Measurements from ENCODE around the gene XYLB.

XYLB gene

GRCh38 chr3:38365469-38366062, 19.0 kb downstream of the XYLB start:
- ChIA-PET POLR2A (no interaction called here), CTCF (no interaction called here)
- TF ChIP-seq TARDBP (IDR thresholded peaks at IDR 0.05) = no peak
- no peak for TF ChIP-seq NFRKB (IDR thresholded peaks at IDR 0.05)
- no peak for TF ChIP-seq ARNT (IDR thresholded peaks at IDR 0.05)
- TF ChIP-seq FOXM1 (IDR thresholded peaks at IDR 0.05; ENCODE audit: borderline replicate concordance) = no peak
- TF ChIP-seq ZNF384 (IDR thresholded peaks at IDR 0.05) = no peak
- no peak for TF ChIP-seq SUZ12 (IDR thresholded peaks at IDR 0.05)
- no peak for TF ChIP-seq FOXA1 (IDR thresholded peaks at IDR 0.05)
- TF ChIP-seq LEF1 (IDR thresholded peaks at IDR 0.05; ENCODE audit: borderline replicate concordance) = no peak
- TF ChIP-seq FOXK2 (IDR thresholded peaks at IDR 0.05) = no peak
- no peak for TF ChIP-seq HDGF (IDR thresholded peaks at IDR 0.05; ENCODE audit: borderline replicate concordance)
- no peak for DNase-seq (ENCODE audit: extremely low spot score)

- TF ChIP-seq BHLHE40 (IDR thresholded peaks at IDR 0.05; ENCODE audit: borderline replicate concordance) (no peak), TARDBP (IDR thresholded peaks at IDR 0.05) (no peak), FOXK2 (IDR thresholded peaks at IDR 0.05) (no peak), SP1 (IDR thresholded peaks at IDR 0.05) (no peak), ZNF384 (IDR thresholded peaks at IDR 0.05) (no peak), FOXA1 (IDR thresholded peaks at IDR 0.05) (no peak), SUZ12 (IDR thresholded peaks at IDR 0.05) (no peak), CTBP1 (IDR thresholded peaks at IDR 0.05; ENCODE audit: borderline replicate concordance) (no peak), ARNT (IDR thresholded peaks at IDR 0.05) (no peak), HDGF (IDR thresholded peaks at IDR 0.05; ENCODE audit: borderline replicate concordance) (no peak)
- ChIA-PET POLR2A (no interaction called here), CTCF (no interaction called here)
- DNase-seq (ENCODE audit: extremely low spot score) = no peak
Measured at GRCh38 chr3:38366082-38366481, 19.5 kb downstream of the XYLB start.

GRCh38 chr3:38367779-38368178, 21.2 kb downstream of the XYLB start:
- POLR2A ChIA-PET = no interaction called here
- CTCF ChIA-PET = no interaction called here
- no peak for DNase-seq (ENCODE audit: extremely low spot score)

DNA sequence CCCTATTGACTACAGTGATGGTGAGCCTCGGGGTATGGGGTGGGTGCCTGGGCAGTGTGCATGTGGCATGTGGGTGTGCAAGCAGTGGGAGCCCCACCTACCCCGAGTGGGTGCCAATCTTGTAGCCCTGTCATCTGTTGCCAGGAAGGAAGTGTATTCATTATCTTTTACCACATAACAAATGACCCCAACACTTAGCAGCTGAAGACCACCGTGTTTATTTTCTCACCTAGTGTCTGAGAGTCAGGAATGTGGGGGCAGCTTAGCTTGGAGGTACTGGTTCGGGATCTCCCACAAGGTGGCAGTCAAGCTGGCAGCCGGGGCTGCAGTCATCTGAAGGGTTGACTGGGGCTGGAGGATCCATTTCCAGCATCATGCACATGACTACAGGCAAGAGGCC, 21.7 kb downstream of the XYLB start:
- TF ChIP-seq BHLHE40 (IDR thresholded peaks at IDR 0.05; ENCODE audit: borderline replicate concordance) (no peak), CTBP1 (IDR thresholded peaks at IDR 0.05; ENCODE audit: borderline replicate concordance) (no peak), FOXA1 (IDR thresholded peaks at IDR 0.05) (no peak), ARNT (IDR thresholded peaks at IDR 0.05) (no peak), FOXK2 (IDR thresholded peaks at IDR 0.05) (no peak), SUZ12 (IDR thresholded peaks at IDR 0.05) (no peak), HDGF (IDR thresholded peaks at IDR 0.05; ENCODE audit: borderline replicate concordance) (no peak), TARDBP (IDR thresholded peaks at IDR 0.05) (no peak), NFRKB (IDR thresholded peaks at IDR 0.05) (no peak), ZNF384 (IDR thresholded peaks at IDR 0.05) (no peak), ELF4 (IDR thresholded peaks at IDR 0.05) (no peak), LEF1 (IDR thresholded peaks at IDR 0.05; ENCODE audit: borderline replicate concordance) (no peak), SP1 (IDR thresholded peaks at IDR 0.05) (no peak), L3MBTL2 (conservative IDR thresholded peaks at IDR 0.05) (no peak), FOXM1 (IDR thresholded peaks at IDR 0.05; ENCODE audit: borderline replicate concordance) (no peak)
- TF ChIP-seq, protein P1, sequence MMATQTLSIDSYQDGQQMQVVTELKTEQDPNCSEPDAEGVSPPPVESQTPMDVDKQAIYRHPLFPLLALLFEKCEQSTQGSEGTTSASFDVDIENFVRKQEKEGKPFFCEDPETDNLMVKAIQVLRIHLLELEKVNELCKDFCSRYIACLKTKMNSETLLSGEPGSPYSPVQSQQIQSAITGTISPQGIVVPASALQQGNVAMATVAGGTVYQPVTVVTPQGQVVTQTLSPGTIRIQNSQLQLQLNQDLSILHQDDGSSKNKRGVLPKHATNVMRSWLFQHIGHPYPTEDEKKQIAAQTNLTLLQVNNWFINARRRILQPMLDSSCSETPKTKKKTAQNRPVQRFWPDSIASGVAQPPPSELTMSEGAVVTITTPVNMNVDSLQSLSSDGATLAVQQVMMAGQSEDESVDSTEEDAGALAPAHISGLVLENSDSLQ (IDR thresholded peaks at IDR 0.05) = no peak
- POLR2A ChIA-PET = no interaction called here
- CTCF ChIA-PET = no interaction called here
- DNase-seq (ENCODE audit: extremely low spot score) = no peak

More at GRCh38 chr3:38367779-38368178, 21.2 kb downstream of the XYLB start:
- TF ChIP-seq ZNF384 (IDR thresholded peaks at IDR 0.05) = no peak
- no peak for TF ChIP-seq NFRKB (IDR thresholded peaks at IDR 0.05)
- TF ChIP-seq BHLHE40 (IDR thresholded peaks at IDR 0.05; ENCODE audit: borderline replicate concordance) = no peak
- TF ChIP-seq CTBP1 (IDR thresholded peaks at IDR 0.05; ENCODE audit: borderline replicate concordance) = no peak
- no peak for TF ChIP-seq SUZ12 (IDR thresholded peaks at IDR 0.05)
- TF ChIP-seq FOXA1 (IDR thresholded peaks at IDR 0.05) = no peak
- TF ChIP-seq HDGF (IDR thresholded peaks at IDR 0.05; ENCODE audit: borderline replicate concordance) = no peak
- no peak for TF ChIP-seq LEF1 (IDR thresholded peaks at IDR 0.05; ENCODE audit: borderline replicate concordance)
- TF ChIP-seq, protein P1 (IDR thresholded peaks at IDR 0.05) = no peak
- TF ChIP-seq FOXK2 (IDR thresholded peaks at IDR 0.05) = no peak
- TF ChIP-seq FOXM1 (IDR thresholded peaks at IDR 0.05; ENCODE audit: borderline replicate concordance) = no peak
- TF ChIP-seq TARDBP (IDR thresholded peaks at IDR 0.05) = no peak
- no peak for TF ChIP-seq L3MBTL2 (conservative IDR thresholded peaks at IDR 0.05)
- TF ChIP-seq SP1 (IDR thresholded peaks at IDR 0.05) = no peak
- no peak for TF ChIP-seq ARNT (IDR thresholded peaks at IDR 0.05)
- TF ChIP-seq ELF4 (IDR thresholded peaks at IDR 0.05) = no peak

DNA sequence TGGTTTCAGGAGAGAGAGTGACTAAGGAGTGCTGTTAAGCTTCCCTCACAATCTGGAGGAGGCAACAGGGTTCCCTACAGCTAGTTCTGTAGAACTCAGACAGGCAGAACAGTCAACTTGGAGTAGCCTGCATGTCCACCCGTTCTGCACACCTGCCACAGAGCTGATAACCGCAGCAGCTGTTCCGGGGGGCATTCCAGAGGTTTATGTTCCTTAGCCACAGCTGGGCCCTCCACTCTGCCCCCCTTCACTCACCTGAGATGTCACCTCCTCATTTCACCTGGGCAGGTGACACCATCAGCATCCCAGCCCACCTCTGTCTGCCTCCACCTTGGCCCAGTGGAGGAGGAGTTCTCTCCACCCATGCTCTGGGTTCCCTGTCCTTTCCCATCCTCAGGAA, 22.6 kb downstream of the XYLB start:
- POLR2A ChIA-PET = no interaction called here

More for the DNA sequence above, 22.6 kb downstream of the XYLB start:
- no peak for DNase-seq (ENCODE audit: extremely low spot score)
- TF ChIP-seq FOXK2 (IDR thresholded peaks at IDR 0.05) = no peak
- TF ChIP-seq ZNF384 (IDR thresholded peaks at IDR 0.05) = no peak
- no peak for TF ChIP-seq ELF4 (IDR thresholded peaks at IDR 0.05)
- no peak for TF ChIP-seq SP1 (IDR thresholded peaks at IDR 0.05)
- TF ChIP-seq NFRKB (IDR thresholded peaks at IDR 0.05) = no peak
- TF ChIP-seq FOXA1 (IDR thresholded peaks at IDR 0.05) = no peak
- no peak for TF ChIP-seq LEF1 (IDR thresholded peaks at IDR 0.05; ENCODE audit: borderline replicate concordance)
- no peak for TF ChIP-seq ARNT (IDR thresholded peaks at IDR 0.05)
- no peak for TF ChIP-seq FOXM1 (IDR thresholded peaks at IDR 0.05; ENCODE audit: borderline replicate concordance)
- no peak for TF ChIP-seq HDGF (IDR thresholded peaks at IDR 0.05; ENCODE audit: borderline replicate concordance)
- no peak for TF ChIP-seq CTBP1 (IDR thresholded peaks at IDR 0.05; ENCODE audit: borderline replicate concordance)
- no peak for TF ChIP-seq L3MBTL2 (conservative IDR thresholded peaks at IDR 0.05)
- TF ChIP-seq BHLHE40 (IDR thresholded peaks at IDR 0.05; ENCODE audit: borderline replicate concordance) = no peak
- TF ChIP-seq, protein P1 (IDR thresholded peaks at IDR 0.05) = no peak
- no peak for TF ChIP-seq TARDBP (IDR thresholded peaks at IDR 0.05)
- CTCF ChIA-PET = interaction anchor here (0.8 kb wide), 1 partner anchor 829 kb away, joined by 4 read pairs; no protein-coding TSS in a partner anchor

All from HEK293T (cell line).